Neural cell (in vitro differentiated cells): ENCODE measurements around the gene LUZP1. TPM values are rescaled to one million over a fixed set of nuclear protein-coding genes. Genes with fewer than 3 reads are reported as not detected.
A peak's percentile ranks its signal among the peaks of the same experiment; 100 is the strongest.

Experiments
- H2AFZ ChIP-seq: fragments of 200-600, 300-800 bp; sonication (generic), shearing (Covaris generic); 2 replicates; pipeline ENCODE4 v1.6.0; 2014; ENCODE audit warnings: low read depth, mild to moderate bottlenecking, antibody characterized with exemption, low read length, moderate library complexity
- H3F3A ChIP-seq: fragments of 200-600 bp; shearing (Covaris generic); 2 replicates; pipeline ENCODE4 v1.6.1; 2016; ENCODE audit warnings: mild to moderate bottlenecking, moderate library complexity, mixed read lengths, antibody characterized with exemption, low read length; ENCODE audit not compliant: insufficient read depth, poor library complexity, severe bottlenecking
- H3K27ac ChIP-seq: fragments of 200-600, 300-800 bp; sonication (generic), shearing (Covaris generic); 2 replicates; pipeline ENCODE4 v1.5.1; 2014; ENCODE audit warnings: mild to moderate bottlenecking, low read length, moderate library complexity
- H3K27me3 ChIP-seq: fragments of 300-800, 200-600 bp; sonication (generic), shearing (Covaris generic); 2 replicates; pipeline ENCODE4 v1.6.0; 2014; ENCODE audit warnings: mild to moderate bottlenecking, low read depth, low read length, moderate library complexity; ENCODE audit not compliant: insufficient read depth
- H3K36me3 ChIP-seq: fragments of 300-800, 200-600 bp; sonication (generic), shearing (Covaris generic); 2 replicates; pipeline ENCODE4 v1.5.1; 2014; ENCODE audit warnings: mild to moderate bottlenecking, antibody characterized with exemption, low read length, moderate library complexity; ENCODE audit not compliant: insufficient read depth
- H3K4me2 ChIP-seq: fragments of 300-800, 200-600 bp; sonication (generic), shearing (Covaris generic); 2 replicates; pipeline ENCODE4 v1.6.0; 2014; ENCODE audit warnings: mild to moderate bottlenecking, low read length
- H3K4me3 ChIP-seq: fragments of 300-800, 200-600 bp; sonication (generic), shearing (Covaris generic); 2 replicates; pipeline ENCODE4 v1.5.1; 2014; ENCODE audit warnings: mild to moderate bottlenecking, low read length, moderate library complexity
- H3K79me2 ChIP-seq: fragments of 200-600 bp; shearing (Covaris generic); replicated peaks from 2 replicates; pipeline ENCODE4 v1.6.0; 2014; ENCODE audit warnings: mild to moderate bottlenecking, low read length, moderate library complexity; ENCODE audit not compliant: insufficient read depth
- H3K9ac ChIP-seq: fragments of 300-800, 200-600 bp; sonication (generic), shearing (Covaris generic); 2 replicates; pipeline ENCODE4 v1.6.1; 2016; ENCODE audit warnings: mild to moderate bottlenecking, low read length, mixed read lengths
- H3K9me2 ChIP-seq: fragments of 200-600 bp; shearing (Covaris generic); 2 replicates; pipeline ENCODE4 v1.6.1; 2016; ENCODE audit warnings: mild to moderate bottlenecking, low read length, mixed read lengths; ENCODE audit not compliant: insufficient read depth
- H3K9me3 ChIP-seq: fragments of 200-600, 300-800 bp; sonication (generic), shearing (Covaris generic); 2 replicates; pipeline ENCODE4 v1.6.1; 2016; ENCODE audit warnings: mild to moderate bottlenecking, mixed run types, low read length, moderate library complexity, mixed read lengths
- H4K20me1 ChIP-seq: fragments of 200-600 bp; shearing (Covaris generic); 2 replicates; pipeline ENCODE4 v1.6.1; 2016; ENCODE audit warnings: mild to moderate bottlenecking, mixed run types; ENCODE audit not compliant: insufficient read depth
- CTCF ChIP-seq: fragments of 450-650 bp; IDR thresholded peaks from 2 replicates; pipeline ENCODE4 v1.5.1; 2014; ENCODE audit warnings: antibody characterized with exemption, mild to moderate bottlenecking, moderate library complexity; ENCODE audit not compliant: poor library complexity, severe bottlenecking
- EP300 ChIP-seq: fragments of 450-650 bp; conservative IDR thresholded peaks from 2 replicates; pipeline ENCODE4 v1.6.1; 2014; ENCODE audit warnings: antibody characterized with exemption, mild to moderate bottlenecking, moderate library complexity; ENCODE audit not compliant: poor library complexity, severe bottlenecking
- EZH2 ChIP-seq: fragments of 200-600, 300-800 bp; shearing (Covaris generic), sonication (generic); IDR thresholded peaks from 2 replicates; pipeline ENCODE4 v1.6.1; 2014; ENCODE audit warnings: antibody characterized with exemption, low read length, borderline replicate concordance, mild to moderate bottlenecking; ENCODE audit not compliant: insufficient read depth, poor library complexity, severe bottlenecking
- MXI1 ChIP-seq: fragments of 450-650 bp; conservative IDR thresholded peaks from 2 replicates; pipeline ENCODE4 v1.6.1; 2014; ENCODE audit warnings: antibody characterized with exemption, mild to moderate bottlenecking; ENCODE audit not compliant: poor library complexity, severe bottlenecking
- POLR2AphosphoS5 ChIP-seq: IDR thresholded peaks from 2 replicates; pipeline ENCODE4 v1.6.1; 2012
- RAD21 ChIP-seq: fragments of 450-650 bp; conservative IDR thresholded peaks from 2 replicates; pipeline ENCODE4 v1.6.1; 2014; ENCODE audit warnings: antibody characterized with exemption, mild to moderate bottlenecking, moderate library complexity
- SMC3 ChIP-seq: fragments of 450-650 bp; conservative IDR thresholded peaks from 2 replicates; pipeline ENCODE4 v1.6.1; 2014; ENCODE audit warnings: antibody characterized with exemption, mild to moderate bottlenecking, moderate library complexity; ENCODE audit not compliant: poor library complexity
- TAF1 ChIP-seq: IDR thresholded peaks from 2 replicates; pipeline ENCODE4 v1.6.1; 2012; ENCODE audit warnings: low read depth
- polyA plus RNA-seq: library from polyadenylated mRNA; depleted of rRNA; stranded (reverse); fragments of >200 nt; gene quantifications from 2 replicates; pipeline ENCODE4 v1.2.3, GENCODE V29; 2014
- TF ChIP-seq, protein P1 (sequence below): IDR thresholded peaks from 2 replicates; pipeline ENCODE4 v1.6.1; 2012; ENCODE audit warnings: borderline replicate concordance

Gene LUZP1
- polyA plus RNA-seq, 1 donor from 2014 or later, result 2.3 TPM

DNA sequence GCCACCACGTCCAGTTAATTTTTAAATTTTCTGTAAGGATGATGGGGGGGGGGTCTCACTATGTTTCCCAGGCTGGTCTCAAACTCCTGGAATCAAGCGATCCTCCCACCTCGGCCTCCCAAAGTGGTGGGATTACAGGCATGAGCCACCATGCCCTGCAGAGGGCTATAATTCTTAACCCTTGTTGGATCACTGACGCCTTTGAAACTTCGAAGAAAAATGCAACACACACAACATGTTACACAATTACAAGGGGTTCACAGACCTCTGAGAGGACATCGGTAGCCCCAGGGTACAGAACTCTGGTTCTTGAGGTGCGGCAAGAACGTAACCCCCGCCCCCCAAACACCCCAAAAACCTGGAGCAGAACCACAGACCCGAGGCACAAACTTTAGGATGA is 8.4 kb upstream of the LUZP1 start:
- no peak overlapping the region for H3K4me2 ChIP-seq
- no peaks in the 10 kb centered on the region for H3F3A ChIP-seq
- no peak for TF ChIP-seq TAF1
- peak overlapping the region; percentile 53 for H2AFZ ChIP-seq
- no peaks in the 10 kb centered on the region for H3K79me2 ChIP-seq
- peak overlapping the region; percentile 20 for H3K27ac ChIP-seq
- H3K9me2 ChIP-seq, result no peaks in the 10 kb centered on the region
- no peaks in the 10 kb centered on the region for H3K27me3 ChIP-seq
- no peaks in the 10 kb centered on the region for H3K9me3 ChIP-seq
- H3K4me3 ChIP-seq, result peak overlapping the region; percentile 66
- H4K20me1 ChIP-seq, result no peaks in the 10 kb centered on the region
- H3K9ac ChIP-seq, result peak overlapping the region; percentile 72
- H3K36me3 ChIP-seq, result no peaks in the 10 kb centered on the region

GRCh38 chr1:23174426-23175110 is 5.9 kb upstream of the LUZP1 start:
- Histone ChIP-seq H3K4me2 (no peak overlapping the region), H3F3A (no peaks in the 10 kb centered on the region), H3K27me3 (no peaks in the 10 kb centered on the region), H3K36me3 (no peaks in the 10 kb centered on the region), H3K4me3 (no peak overlapping the region), H3K79me2 (no peaks in the 10 kb centered on the region), H3K9me3 (no peaks in the 10 kb centered on the region), H3K27ac (no peak overlapping the region), H4K20me1 (no peaks in the 10 kb centered on the region), H3K9me2 (no peaks in the 10 kb centered on the region), H2AFZ (no peak overlapping the region), H3K9ac (no peak overlapping the region)
- TF ChIP-seq EP300 (no peak), TAF1 (no peak), MXI1 (no peak), POLR2AphosphoS5 (no peak), CTCF (no peak), RAD21 (no peak), EZH2 (no peak), SMC3 (no peak)
- TF ChIP-seq, protein P1, sequence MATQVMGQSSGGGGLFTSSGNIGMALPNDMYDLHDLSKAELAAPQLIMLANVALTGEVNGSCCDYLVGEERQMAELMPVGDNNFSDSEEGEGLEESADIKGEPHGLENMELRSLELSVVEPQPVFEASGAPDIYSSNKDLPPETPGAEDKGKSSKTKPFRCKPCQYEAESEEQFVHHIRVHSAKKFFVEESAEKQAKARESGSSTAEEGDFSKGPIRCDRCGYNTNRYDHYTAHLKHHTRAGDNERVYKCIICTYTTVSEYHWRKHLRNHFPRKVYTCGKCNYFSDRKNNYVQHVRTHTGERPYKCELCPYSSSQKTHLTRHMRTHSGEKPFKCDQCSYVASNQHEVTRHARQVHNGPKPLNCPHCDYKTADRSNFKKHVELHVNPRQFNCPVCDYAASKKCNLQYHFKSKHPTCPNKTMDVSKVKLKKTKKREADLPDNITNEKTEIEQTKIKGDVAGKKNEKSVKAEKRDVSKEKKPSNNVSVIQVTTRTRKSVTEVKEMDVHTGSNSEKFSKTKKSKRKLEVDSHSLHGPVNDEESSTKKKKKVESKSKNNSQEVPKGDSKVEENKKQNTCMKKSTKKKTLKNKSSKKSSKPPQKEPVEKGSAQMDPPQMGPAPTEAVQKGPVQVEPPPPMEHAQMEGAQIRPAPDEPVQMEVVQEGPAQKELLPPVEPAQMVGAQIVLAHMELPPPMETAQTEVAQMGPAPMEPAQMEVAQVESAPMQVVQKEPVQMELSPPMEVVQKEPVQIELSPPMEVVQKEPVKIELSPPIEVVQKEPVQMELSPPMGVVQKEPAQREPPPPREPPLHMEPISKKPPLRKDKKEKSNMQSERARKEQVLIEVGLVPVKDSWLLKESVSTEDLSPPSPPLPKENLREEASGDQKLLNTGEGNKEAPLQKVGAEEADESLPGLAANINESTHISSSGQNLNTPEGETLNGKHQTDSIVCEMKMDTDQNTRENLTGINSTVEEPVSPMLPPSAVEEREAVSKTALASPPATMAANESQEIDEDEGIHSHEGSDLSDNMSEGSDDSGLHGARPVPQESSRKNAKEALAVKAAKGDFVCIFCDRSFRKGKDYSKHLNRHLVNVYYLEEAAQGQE, result no peak
